Stimulated activated naive B cell treated with anti-CD40 and anti-IgM and Interleukin-4, amounts not matched to agents 10 μg/mL and 1 μg/mL and 100 μg/mL, for 72 hours (primary cell): ENCODE measurements around the gene CXCL12.

Experiments used
- ATAC-seq, 2 donors: fragments of 150-1000 bp; cut with Tn5 transposase; replicated peaks; 2 replicates each; pipeline ENCODE4 v1.10.0; 2021; ENCODE audit warnings: moderate library complexity in 1 of 2
- DNase-seq: peaks from one replicate; pipeline ENCODE4 v3.0.0; 2021
- H3K27ac Mint-ChIP-seq: one replicate; pipeline ENCODE4 v1.8.0; 2022; ENCODE audit warnings: mild to moderate bottlenecking, mixed read lengths
- H3K27me3 Mint-ChIP-seq, 2 donors: one replicate each; pipeline ENCODE4 v1.8.0; 2022; ENCODE audit warnings: mixed read lengths in 2 of 2
- H3K36me3 Mint-ChIP-seq, 2 donors: one replicate each; pipeline ENCODE4 v1.8.0; 2022; ENCODE audit warnings: mixed read lengths in 2 of 2, mild to moderate bottlenecking in 1 of 2
- H3K4me1 Mint-ChIP-seq, 2 donors: one replicate each; pipeline ENCODE4 v1.8.0; 2022; ENCODE audit warnings: mixed read lengths in 2 of 2, mild to moderate bottlenecking in 1 of 2
- H3K4me3 Mint-ChIP-seq, 2 donors: one replicate each; pipeline ENCODE4 v1.8.0; 2022; ENCODE audit warnings: mild to moderate bottlenecking in 2 of 2, mixed read lengths in 2 of 2, moderate library complexity in 1 of 2
- H3K9me3 Mint-ChIP-seq, 2 donors: one replicate each; pipeline ENCODE4 v1.8.0; 2022; ENCODE audit warnings: mixed read lengths in 2 of 2, mild to moderate bottlenecking in 1 of 2

Gene CXCL12

DNA sequence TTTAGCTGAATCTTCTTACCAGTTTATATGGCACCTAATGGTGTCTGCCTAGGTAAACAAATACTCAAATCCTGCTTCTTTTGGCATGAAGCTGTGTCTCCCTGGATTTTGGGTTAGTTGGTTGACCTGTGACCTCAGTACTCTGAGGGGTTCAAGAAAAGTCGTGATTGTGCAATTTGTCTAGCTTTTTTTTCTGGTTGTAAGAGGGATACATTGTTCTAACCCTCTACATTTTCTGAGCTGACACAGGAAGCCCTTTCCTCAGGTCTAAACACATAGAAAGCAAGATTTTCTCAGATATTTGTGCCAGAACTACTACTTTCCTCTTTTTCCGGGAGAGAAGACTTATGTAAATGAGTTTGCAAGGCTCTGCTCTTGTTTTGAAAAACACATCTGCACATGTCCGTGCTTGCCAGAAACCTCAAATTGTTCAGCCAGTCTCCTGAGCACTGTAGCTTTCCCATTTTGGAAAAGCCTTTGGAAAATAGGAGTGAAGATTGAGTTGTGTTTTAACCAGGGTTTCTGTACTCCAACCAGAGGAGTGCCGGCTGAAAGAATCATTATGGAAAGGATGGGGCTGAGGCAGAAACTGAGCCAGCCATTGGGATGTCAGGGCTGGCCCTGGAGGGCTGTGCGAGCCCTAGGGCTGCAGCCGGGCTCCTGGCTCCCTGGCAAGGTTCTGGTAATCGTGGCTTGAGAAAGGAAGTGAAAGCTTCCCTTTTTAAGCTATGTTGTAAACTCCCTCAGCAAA, 31.3 kb upstream of the CXCL12 start:
- H3K4me1 Mint-ChIP-seq: no peaks in the 10 kb centered on the region
- no peak overlapping the region for H3K4me3 Mint-ChIP-seq
- no peak for ATAC-seq
- peaks cover 8 to 10% of the 10 kb centered on the region in 2 donors for H3K9me3 Mint-ChIP-seq
- no peak overlapping the region for H3K27ac Mint-ChIP-seq
- DNase-seq: no peak
- H3K36me3 Mint-ChIP-seq: no peaks in the 10 kb centered on the region
- peaks cover 0 to 12% of the 10 kb centered on the region in 2 donors for H3K27me3 Mint-ChIP-seq

DNA sequence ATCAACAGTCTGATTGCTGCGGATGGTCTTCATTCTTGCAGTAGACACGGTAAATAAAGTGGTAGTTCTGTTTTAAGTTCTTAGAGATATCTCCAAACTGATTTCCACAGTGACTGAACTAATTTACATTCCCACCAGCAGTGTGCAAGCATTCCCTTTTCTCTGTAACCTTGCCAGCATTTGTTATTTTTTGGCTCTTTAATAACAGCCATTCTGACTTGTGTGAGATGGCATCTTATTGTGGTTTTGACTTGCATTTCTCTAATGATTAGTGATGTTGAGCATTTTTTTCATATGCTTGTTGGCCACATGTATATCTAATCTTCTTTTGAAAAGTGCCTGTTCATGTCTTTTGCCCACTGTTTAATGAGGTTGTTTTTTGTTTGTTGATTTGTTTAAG, 30.2 kb upstream of the CXCL12 start:
- H3K4me1 Mint-ChIP-seq: no peaks in the 10 kb centered on the region
- H3K4me3 Mint-ChIP-seq: no peak overlapping the region
- no peak overlapping the region for H3K27ac Mint-ChIP-seq
- no peaks in the 10 kb centered on the region for H3K36me3 Mint-ChIP-seq
- no peak for ATAC-seq
- DNase-seq: no peak
- peaks cover 0 to 12% of the 10 kb centered on the region in 2 donors for H3K27me3 Mint-ChIP-seq
- peaks cover 8 to 10% of the 10 kb centered on the region in 2 donors for H3K9me3 Mint-ChIP-seq

DNA sequence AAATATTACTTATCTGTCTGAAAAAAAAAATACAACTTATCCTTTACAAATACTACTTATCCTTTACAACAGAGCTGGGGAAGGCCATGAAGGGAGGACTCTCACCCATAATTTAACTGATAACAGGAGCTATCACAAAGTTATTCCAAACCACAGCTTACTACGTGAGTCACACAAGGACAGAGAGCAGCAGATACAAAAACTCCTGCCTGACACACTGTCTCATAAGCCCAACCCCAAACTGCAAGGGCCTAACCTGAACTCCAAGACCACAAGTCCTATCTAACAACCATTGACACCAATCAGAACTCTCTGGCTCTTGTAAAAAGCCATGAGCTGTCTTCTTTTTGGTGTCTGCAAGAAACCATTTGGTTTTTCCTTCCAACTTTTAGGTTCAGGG, 28.5 kb upstream of the CXCL12 start:
- Mint-ChIP-seq H3K36me3 (no peaks in the 10 kb centered on the region), H3K4me3 (no peak overlapping the region), H3K27ac (no peak overlapping the region), H3K9me3 (peaks cover 10 to 12% of the 10 kb centered on the region in 2 donors), H3K4me1 (no peaks in the 10 kb centered on the region), H3K27me3 (peaks cover 12% of the 10 kb centered on the region in 2 donors)
- DNase-seq: no peak
- ATAC-seq: no peak

GRCh38 chr10:44411251-44411650, 26.4 kb upstream of the CXCL12 start:
- Mint-ChIP-seq H3K9me3 (peaks cover 5 to 12% of the 10 kb centered on the region in 2 donors), H3K4me3 (no peak overlapping the region), H3K27ac (no peak overlapping the region), H3K27me3 (peaks cover 5 to 12% of the 10 kb centered on the region in 2 donors), H3K4me1 (no peaks in the 10 kb centered on the region), H3K36me3 (no peaks in the 10 kb centered on the region)
- ATAC-seq: no peak
- no peak for DNase-seq

- H3K27me3 Mint-ChIP-seq: peaks cover 0 to 12% of the 10 kb centered on the region in 2 donors
- H3K36me3 Mint-ChIP-seq: no peaks in the 10 kb centered on the region
- no peak overlapping the region for H3K4me3 Mint-ChIP-seq
- DNase-seq (no peak), ATAC-seq (no peak)
- H3K4me1 Mint-ChIP-seq: no peaks in the 10 kb centered on the region
- no peak overlapping the region for H3K27ac Mint-ChIP-seq
- peaks cover 4 to 6% of the 10 kb centered on the region in 2 donors for H3K9me3 Mint-ChIP-seq
These were observed 20.0 kb upstream of the CXCL12 start for GRCh38 chr10:44404741-44405437.

DNA sequence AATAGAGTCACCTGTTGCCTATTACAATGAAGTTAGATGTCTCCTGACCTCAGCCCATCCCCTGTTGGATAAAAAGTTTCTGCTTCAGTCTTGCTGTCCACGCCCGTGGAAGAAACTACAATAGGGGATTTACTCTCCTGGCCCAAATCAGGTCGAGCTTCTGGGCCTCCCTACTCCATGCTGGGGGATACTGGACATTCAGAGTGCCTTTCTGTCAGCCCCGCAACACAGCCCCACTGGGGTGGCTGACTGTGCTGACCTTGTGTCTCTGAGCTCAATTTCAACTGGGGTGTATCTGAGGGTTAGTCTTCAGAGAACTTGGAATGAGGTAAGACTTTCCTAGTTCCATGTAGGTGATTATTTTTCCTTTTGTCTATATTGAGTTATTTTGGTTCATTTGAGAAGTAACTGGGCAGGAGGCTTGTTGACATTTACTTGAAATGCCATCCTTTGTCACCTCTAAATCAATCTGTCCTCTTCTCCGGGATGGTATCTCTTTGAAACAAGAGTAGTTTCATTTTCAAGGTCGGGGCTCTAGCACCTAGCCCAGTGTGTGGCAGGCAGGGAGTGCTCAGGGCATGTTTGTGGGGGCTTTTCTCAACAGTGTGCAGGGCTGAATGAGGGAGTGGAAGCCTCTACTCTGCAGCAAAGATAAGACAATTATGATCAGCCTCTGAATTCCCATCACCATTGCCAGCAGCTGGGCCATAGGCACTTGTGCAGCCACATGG, 17.7 kb upstream of the CXCL12 start:
- Mint-ChIP-seq H3K27ac (no peak overlapping the region), H3K4me1 (no peaks in the 10 kb centered on the region), H3K9me3 (peaks cover 2 to 4% of the 10 kb centered on the region in 2 donors), H3K36me3 (no peaks in the 10 kb centered on the region), H3K27me3 (no peaks in the 10 kb centered on the region), H3K4me3 (no peak overlapping the region)
- DNase-seq (no peak), ATAC-seq (no peak)

DNA sequence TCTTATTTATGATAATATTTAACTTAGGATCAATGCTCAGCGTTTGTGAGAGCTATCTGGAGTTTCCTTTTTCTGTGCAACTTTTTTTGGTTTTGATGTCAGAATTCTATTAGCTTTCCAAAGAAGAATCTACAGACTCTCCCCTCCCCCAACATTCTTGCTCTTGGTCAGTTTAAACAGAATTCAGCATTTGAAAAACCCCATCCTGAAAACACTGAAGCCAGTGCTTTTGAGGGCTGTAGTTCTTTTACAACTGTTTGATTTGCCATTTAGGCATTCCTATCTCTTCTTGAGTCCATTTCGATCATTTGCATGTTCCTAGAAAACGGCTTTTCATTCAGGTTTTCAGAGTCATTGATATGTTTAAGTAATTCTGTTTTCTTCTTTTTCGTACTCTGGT, 15.6 kb upstream of the CXCL12 start:
- no peak overlapping the region for H3K4me3 Mint-ChIP-seq
- peaks cover 6 to 8% of the 10 kb centered on the region in 2 donors for H3K27me3 Mint-ChIP-seq
- no peak overlapping the region for H3K27ac Mint-ChIP-seq
- H3K4me1 Mint-ChIP-seq: no peaks in the 10 kb centered on the region
- peaks cover 2 to 4% of the 10 kb centered on the region in 2 donors for H3K9me3 Mint-ChIP-seq
- no peak for DNase-seq
- no peaks in the 10 kb centered on the region for H3K36me3 Mint-ChIP-seq
- no peak for ATAC-seq

GRCh38 chr10:44399659-44400451, 15.0 kb upstream of the CXCL12 start:
- Mint-ChIP-seq H3K27ac (no peak overlapping the region), H3K4me1 (no peaks in the 10 kb centered on the region), H3K9me3 (peaks cover 0 to under 1% of the 10 kb centered on the region in 2 donors), H3K36me3 (no peaks in the 10 kb centered on the region), H3K27me3 (peaks cover 8% of the 10 kb centered on the region in 2 donors), H3K4me3 (no peak overlapping the region)
- no peak for ATAC-seq
- no peak for DNase-seq

DNA sequence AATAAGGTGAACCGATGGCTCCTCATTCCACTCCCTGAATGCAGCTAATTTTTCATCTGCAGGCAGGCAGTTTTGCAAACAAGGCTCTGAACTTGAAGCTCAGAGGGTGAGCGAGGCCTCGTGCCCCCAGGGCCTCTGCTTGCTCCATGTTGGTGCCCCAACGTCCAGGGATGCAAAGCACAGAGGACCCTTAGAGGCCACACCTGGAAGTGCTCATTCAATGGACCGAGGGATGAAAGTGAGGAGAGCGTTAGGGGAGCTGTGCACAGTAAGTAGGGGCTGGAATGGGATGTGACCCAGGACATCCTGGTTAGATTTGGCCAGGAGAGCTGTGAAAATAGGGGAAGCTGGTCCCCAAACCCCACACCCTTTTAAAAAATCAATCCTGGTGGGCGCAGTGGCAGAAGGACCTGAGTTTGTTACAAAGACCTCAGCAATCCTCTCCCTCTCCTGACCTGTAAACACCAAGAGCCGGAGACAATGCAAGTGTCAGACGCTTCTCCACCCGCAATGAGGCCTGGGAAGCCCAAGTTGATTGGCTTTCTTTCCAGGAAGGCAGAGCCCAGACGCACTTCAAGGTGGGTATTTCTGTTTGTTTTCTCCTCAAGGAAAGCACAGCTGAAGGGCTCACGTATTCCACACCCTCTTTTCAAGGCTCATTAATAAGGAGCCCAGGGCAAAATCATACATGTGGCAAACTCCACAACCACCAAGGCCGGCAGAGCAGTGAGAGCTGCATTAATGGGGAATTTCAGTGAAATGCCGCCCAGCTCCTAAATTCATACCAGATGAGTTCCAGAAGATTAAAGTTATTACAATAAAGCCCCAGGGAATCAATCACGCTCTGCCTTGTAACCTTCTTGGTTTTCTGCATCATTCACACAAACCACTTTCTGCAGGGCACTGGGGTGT, 14.1 kb upstream of the CXCL12 start:
- no peak overlapping the region for H3K4me3 Mint-ChIP-seq
- peaks cover 8% of the 10 kb centered on the region in 2 donors for H3K27me3 Mint-ChIP-seq
- H3K36me3 Mint-ChIP-seq: no peaks in the 10 kb centered on the region
- H3K27ac Mint-ChIP-seq: no peak overlapping the region
- no peaks in the 10 kb centered on the region for H3K9me3 Mint-ChIP-seq
- no peaks in the 10 kb centered on the region for H3K4me1 Mint-ChIP-seq
- no peak for DNase-seq
- ATAC-seq: no peak

GRCh38 chr10:44398271-44398670, 13.4 kb upstream of the CXCL12 start:
- no peaks in the 10 kb centered on the region for H3K9me3 Mint-ChIP-seq
- no peaks in the 10 kb centered on the region for H3K4me1 Mint-ChIP-seq
- ATAC-seq: no peak
- no peaks in the 10 kb centered on the region for H3K36me3 Mint-ChIP-seq
- DNase-seq: no peak
- H3K27me3 Mint-ChIP-seq: peaks cover 8% of the 10 kb centered on the region in 2 donors
- no peak overlapping the region for H3K4me3 Mint-ChIP-seq
- H3K27ac Mint-ChIP-seq: no peak overlapping the region

DNA sequence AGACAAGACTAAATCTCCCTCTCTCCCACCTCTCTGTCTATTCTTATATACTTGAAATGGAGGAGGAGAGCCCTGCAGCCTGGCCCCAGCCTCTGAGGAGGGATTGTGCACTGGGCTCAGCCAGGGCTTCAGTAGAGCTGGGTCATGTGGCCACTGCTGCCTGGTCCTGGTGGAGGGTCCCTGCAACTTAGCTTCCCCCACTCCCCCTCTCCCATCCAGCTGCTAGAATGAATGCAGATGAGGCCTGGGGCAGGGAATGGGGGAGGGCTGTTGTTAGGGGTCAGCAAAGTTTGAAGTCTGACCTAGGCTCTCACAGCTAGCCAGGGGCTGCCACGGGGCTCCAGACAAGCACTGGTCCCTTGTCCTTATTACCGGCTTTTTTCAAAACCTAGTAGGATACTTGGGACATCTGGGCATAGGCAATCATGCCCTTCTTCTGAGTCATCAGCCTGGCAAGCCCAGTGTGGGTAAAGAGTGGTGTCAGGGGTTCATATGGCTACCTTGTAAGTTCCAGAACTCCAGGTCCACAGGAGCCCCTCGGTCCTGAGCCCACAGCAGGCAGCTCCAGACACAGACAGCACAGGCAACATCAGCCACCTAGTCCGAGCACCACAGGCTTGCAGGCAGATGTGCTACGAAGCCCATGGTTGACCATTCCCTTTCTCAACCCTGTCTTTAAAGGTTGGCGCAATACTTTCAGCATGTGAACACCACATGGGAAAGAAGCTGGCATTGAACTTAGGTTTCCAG, 12.8 kb upstream of the CXCL12 start:
- DNase-seq (no peak), ATAC-seq (no peak)
- no peaks in the 10 kb centered on the region for H3K9me3 Mint-ChIP-seq
- H3K27me3 Mint-ChIP-seq: peaks cover 8% of the 10 kb centered on the region in 2 donors
- no peak overlapping the region for H3K4me3 Mint-ChIP-seq
- H3K36me3 Mint-ChIP-seq: no peaks in the 10 kb centered on the region
- no peak overlapping the region for H3K27ac Mint-ChIP-seq
- no peaks in the 10 kb centered on the region for H3K4me1 Mint-ChIP-seq

DNA sequence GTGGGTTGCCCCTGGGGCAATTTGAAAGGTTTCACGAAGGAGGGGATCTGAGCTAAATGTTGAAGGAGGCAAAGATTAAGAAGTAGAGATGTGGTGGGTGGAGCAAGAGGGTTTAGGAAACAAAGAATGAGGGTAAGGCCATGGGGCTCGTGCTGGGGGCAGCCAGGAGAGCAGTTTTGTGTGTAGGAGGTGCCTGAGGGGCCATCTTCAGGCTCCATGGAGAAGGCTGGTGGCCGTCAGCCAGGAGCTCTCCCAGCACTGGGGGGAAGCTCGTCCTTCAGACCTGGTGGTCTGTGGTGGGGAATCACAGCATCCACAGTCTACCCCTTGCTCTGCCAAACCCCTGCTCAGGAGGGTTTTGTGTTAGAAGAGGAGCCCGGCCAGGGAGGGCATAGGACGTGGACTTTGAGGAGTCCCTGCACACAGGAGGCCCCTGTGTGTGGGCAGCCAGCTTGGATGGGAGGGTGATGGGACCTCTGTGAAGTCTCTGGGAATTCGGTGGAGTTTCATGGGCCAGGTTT, 11.8 kb upstream of the CXCL12 start:
- Mint-ChIP-seq H3K4me3 (no peak overlapping the region), H3K27ac (no peak overlapping the region), H3K9me3 (no peaks in the 10 kb centered on the region), H3K36me3 (no peaks in the 10 kb centered on the region), H3K27me3 (peaks cover 8 to 13% of the 10 kb centered on the region in 2 donors), H3K4me1 (no peaks in the 10 kb centered on the region)
- ATAC-seq: no peak
- DNase-seq: no peak
